ENCODE results near the gene ITGBL1. TPM values are rescaled to one million over a fixed set of nuclear protein-coding genes. Genes with fewer than 3 reads are reported as not detected.

Gene ITGBL1
- total and polyA plus RNA-seq, 2 of the 8 experiments (the other 6 are each of a cell fraction or from before 2014, with no cell fraction given): not detected

- TF ChIP-seq USF2 (IDR thresholded peaks at IDR 0.05; ENCODE audit: low read length) (no peak), SRF (IDR thresholded peaks at IDR 0.05; ENCODE audit: low read depth, low read length) (no peak), CBX5 (IDR thresholded peaks at IDR 0.05; ENCODE audit: low read depth, low read length) (no peak), E2F6 (IDR thresholded peaks at IDR 0.05) (no peak), TCF12 (IDR thresholded peaks at IDR 0.05; ENCODE audit: low read depth, low read length) (no peak), BCL11A (IDR thresholded peaks at IDR 0.05; ENCODE audit: low read depth in 2 of 2, low read length in 2 of 2) (no peak), RXRA (IDR thresholded peaks at IDR 0.05; ENCODE audit: insufficient read depth, low read depth, low read length) (no peak), CHD2 (IDR thresholded peaks at IDR 0.05; ENCODE audit: low read length) (no peak), CTCF (IDR thresholded peaks at IDR 0.05; ENCODE audit: control extremely low read depth in 1 of 3, insufficient read depth in 1 of 3, low read depth in 1 of 3, low read length in 3 of 3) (no peak)
Measured at GRCh38 chr13:101535192-101535746, 82.8 kb downstream of the ITGBL1 start (continued).
